Spleen (tissue), 11 donors: Measurements from ENCODE around the gene VSX2. TPM values are rescaled to one million over a fixed set of nuclear protein-coding genes. Genes with fewer than 3 reads are reported as not detected.

Experiments used
- DNase-seq: peaks from one replicate; pipeline ENCODE4 v3.0.0-alpha.2; 2020
- H3K27ac ChIP-seq, 8 donors: fragments of 200-600 bp; sonication (generic) in 7 of 8; 1 replicate in 4 of 8; 2 replicates in 4 of 8; pipeline versions ENCODE4 v1.5.0 to v1.8.0; 2016 to 2021; ENCODE audit warnings: inconsistent platforms in 4 of 8, mild to moderate bottlenecking in 4 of 8, moderate library complexity in 1 of 8
- H3K27me3 ChIP-seq, 7 donors: fragments of 200-600 bp; sonication (generic) in 6 of 7; replicated peaks in 1 of 7; 1 replicate in 4 of 7; 2 replicates in 3 of 7; pipeline versions ENCODE4 v1.5.0 to v1.8.0; 2016 to 2021; ENCODE audit warnings: inconsistent platforms in 3 of 7, mild to moderate bottlenecking in 1 of 7
- H3K36me3 ChIP-seq, 6 donors: fragments of 200-600 bp; sonication (generic) in 5 of 6; 1 replicate in 4 of 6; 2 replicates in 2 of 6; pipeline versions ENCODE4 v1.5.0 to v1.8.0; 2016 to 2021; ENCODE audit warnings: inconsistent platforms in 2 of 6
- H3K4me1 ChIP-seq, 6 donors: fragments of 200-600 bp; sonication (generic) in 5 of 6; 1 replicate in 3 of 6; 2 replicates in 3 of 6; pipeline versions ENCODE4 v1.5.0 to v1.8.0; 2016 to 2021; ENCODE audit warnings: inconsistent platforms in 3 of 6
- H3K4me3 ChIP-seq, 8 donors: fragments of 200-600 bp; sonication (generic) in 7 of 8; 1 replicate in 4 of 8; 2 replicates in 4 of 8; pipeline versions ENCODE4 v1.5.0 to v1.8.0; 2016 to 2021; ENCODE audit warnings: inconsistent platforms in 4 of 8, mild to moderate bottlenecking in 4 of 8, moderate library complexity in 2 of 8
- H3K9me3 ChIP-seq, 8 donors: fragments of 200-600 bp; sonication (generic) in 7 of 8; 1 replicate in 4 of 8; 2 replicates in 4 of 8; pipeline versions ENCODE4 v1.5.0 to v1.8.0; 2016 to 2021; ENCODE audit warnings: inconsistent platforms in 4 of 8
- CTCF ChIP-seq, 11 experiments: fragments of 200-600 bp in 7 of 11; fragments of 450-650 bp in 4 of 11; sonication (generic) in 4 of 11; IDR thresholded peaks in 8 of 11; conservative IDR thresholded peaks in 3 of 11; 1 replicate in 7 of 11; 2 replicates in 4 of 11; pipeline versions ENCODE4 v1.4.0 to v1.8.0; 2016 to 2021; ENCODE audit warnings: antibody characterized with exemption in 11 of 11, inconsistent platforms in 4 of 11, mild to moderate bottlenecking in 1 of 11
- POLR2A ChIP-seq, 3 donors: fragments of 450-650 bp; IDR thresholded peaks; one replicate each; pipeline ENCODE4 v1.5.1; 2017; ENCODE audit warnings: antibody characterized with exemption in 3 of 3, mild to moderate bottlenecking in 1 of 3
- POLR2AphosphoS5 ChIP-seq, 3 donors: sonication (generic); formaldehyde crosslinking; IDR thresholded peaks; one replicate each; pipeline ENCODE4 v1.5.1; 2017; ENCODE audit warnings: antibody characterized with exemption in 3 of 3
- WGBS, 5 donors: extraction: QIAGEN DNeasy Blood & Tissue Kit in 3 of 5; methylation state at CpG; one replicate each; pipeline versions ENCODE4 v1.1.5 to v1.1.7; 2013 to 2018; 5-methylcytosine and 5-hydroxymethylcytosine counted together
- intact Hi-C: fragments of 100-400 bp; cut with DNase I; formaldehyde crosslinking; loops from one replicate; pipeline ENCODE4 v1.15.0; 2023; ENCODE audit warnings: low total_unique reads
- polyA plus RNA-seq, 3 donors: library from polyadenylated mRNA; stranded (reverse); fragments of 200-250 nt; gene quantifications; one replicate each; pipeline ENCODE4 v1.2.1, GENCODE V29; 2013
- total RNA-seq, 7 donors: library from RNA; depleted of rRNA in 3 of 7; stranded (reverse); fragments of >200 nt in 3 of 7; fragmentation: NEBNext Ultra II Directional in 4 of 7; extraction: Animal tissue kit (Norgen Biotek cat#: 25700) in 4 of 7; gene quantifications; one replicate each; pipeline versions ENCODE4 v1.1.0 to v1.2.1, GENCODE V29; 2016 to 2021
- donor health status: healthy with polysubstance abuse.
- donor health status: DM: no; HTN: no; CAD: no; lungs with moderate emphysema.
- donor health status: DM: no; HTN: no; CAD: no.
- donor health status: Bipolar disorder and iron deficiency.
- donor health status: healthy.
- donor health status: DM: no; HTN: no; CAD: no.
- donor health status: DM: yes; HTN: yes; CAD: no.

Gene VSX2
- total and polyA plus RNA-seq, 10 donors: not detected

- Histone ChIP-seq H3K9me3 (no peaks in the 10 kb centered on the region), H3K4me3 (no peak overlapping the region), H3K4me1 (peaks cover 5 to 32% (median 25%) of the 10 kb centered on the region in 6 donors), H3K27ac (no peak overlapping the region), H3K36me3 (no peaks in the 10 kb centered on the region), H3K27me3 (peaks cover 0 to 75% (median 20%) of the 10 kb centered on the region in 7 donors)
- intact Hi-C loops: no loop called here
- TF ChIP-seq POLR2AphosphoS5 (IDR thresholded peaks at IDR 0.05) (no peak), CTCF (IDR thresholded peaks at IDR 0.05 in 8 of 11, conservative IDR thresholded peaks at IDR 0.05 in 3 of 11) (no peak), POLR2A (IDR thresholded peaks at IDR 0.05) (no peak)
- WGBS, 5 donors: 71 to 89% (median 82%) methylated on average over 3 of the region's 3 CpGs
- DNase-seq: no peak
Measured at GRCh38 chr14:74255281-74255680, 16.0 kb downstream of the VSX2 start.

GRCh38 chr14:74257078-74257940, 18.1 kb downstream of the VSX2 start:
- no peak overlapping the region for H3K27ac ChIP-seq
- H3K36me3 ChIP-seq: no peaks in the 10 kb centered on the region
- H3K4me3 ChIP-seq: peak overlapping the region; percentile 38 to 72 (median 64)
- no peak for TF ChIP-seq POLR2AphosphoS5 (IDR thresholded peaks at IDR 0.05)
- peak in 10 of 11 experiments; percentile 43 to 99 (median 98) for TF ChIP-seq CTCF (IDR thresholded peaks at IDR 0.05 in 8 of 11, conservative IDR thresholded peaks at IDR 0.05 in 3 of 11)
- TF ChIP-seq POLR2A (IDR thresholded peaks at IDR 0.05): no peak
- DNase-seq: peak; percentile 89
- peaks cover 0 to 58% (median 15%) of the 10 kb centered on the region in 7 donors for H3K27me3 ChIP-seq
- 3 to 6% (median 4%) methylated on average over 15 to 68 of the region's 68 CpGs for WGBS, 5 donors
- H3K4me1 ChIP-seq: peaks cover 5 to 23% (median 17%) of the 10 kb centered on the region in 6 donors
- intact Hi-C loops: no loop called here
- no peaks in the 10 kb centered on the region for H3K9me3 ChIP-seq

GRCh38 chr14:74257941-74258763, 18.9 kb downstream of the VSX2 start:
- no peak for DNase-seq
- peaks cover 0 to 50% (median 15%) of the 10 kb centered on the region in 7 donors for H3K27me3 ChIP-seq

More at GRCh38 chr14:74257941-74258763, 18.9 kb downstream of the VSX2 start:
- Histone ChIP-seq H3K4me1 (peaks cover 5 to 23% (median 17%) of the 10 kb centered on the region in 6 donors), H3K27ac (no peak overlapping the region), H3K4me3 (peak overlapping the region; percentile 38 to 72 (median 64)), H3K36me3 (no peaks in the 10 kb centered on the region), H3K9me3 (no peaks in the 10 kb centered on the region)
- no peak for TF ChIP-seq CTCF (IDR thresholded peaks at IDR 0.05 in 8 of 11, conservative IDR thresholded peaks at IDR 0.05 in 3 of 11)
- no peak for TF ChIP-seq POLR2AphosphoS5 (IDR thresholded peaks at IDR 0.05)
- TF ChIP-seq POLR2A (IDR thresholded peaks at IDR 0.05): no peak
- 4 to 9% (median 6%) methylated on average over 43 to 56 of the region's 56 CpGs for WGBS, 5 donors
- intact Hi-C loops: no loop called here
